Skeletal muscle satellite cell (primary cell): ENCODE data around the gene CBR4.
"Not testable (repeated sequence)": the region's sequence is repeated elsewhere in the genome, so short reads cannot be mapped to it uniquely, and the experiment has no call there.

Experiments
- H3K27me3 ChIP-seq: 2 replicates; pipeline ENCODE4 v1.7.0; 2013; ENCODE audit warnings: low read length; ENCODE audit not compliant: control insufficient read depth, insufficient read depth
- H3K36me3 ChIP-seq: 2 replicates; pipeline ENCODE4 v1.7.0; 2013; ENCODE audit warnings: mild to moderate bottlenecking, control low read depth, low read length; ENCODE audit not compliant: insufficient read depth
- H3K4me1 ChIP-seq: 2 replicates; pipeline ENCODE4 v1.7.0; 2013; ENCODE audit warnings: low read length; ENCODE audit not compliant: control insufficient read depth, insufficient read depth
- H3K4me2 ChIP-seq: 2 replicates; pipeline ENCODE4 v1.7.0; 2013; ENCODE audit warnings: mild to moderate bottlenecking, low read length
- H3K4me3 ChIP-seq: 2 replicates; pipeline ENCODE4 v1.7.0; 2013; ENCODE audit warnings: low read length
- H3K9ac ChIP-seq: 2 replicates; pipeline ENCODE4 v1.7.0; 2013; ENCODE audit warnings: mild to moderate bottlenecking, low read depth, low read length, moderate library complexity
- H3K9me3 ChIP-seq: replicated peaks from 2 replicates; pipeline ENCODE4 v1.7.0; 2013; ENCODE audit warnings: mild to moderate bottlenecking, control low read depth, low read length

The CBR4 gene

DNA sequence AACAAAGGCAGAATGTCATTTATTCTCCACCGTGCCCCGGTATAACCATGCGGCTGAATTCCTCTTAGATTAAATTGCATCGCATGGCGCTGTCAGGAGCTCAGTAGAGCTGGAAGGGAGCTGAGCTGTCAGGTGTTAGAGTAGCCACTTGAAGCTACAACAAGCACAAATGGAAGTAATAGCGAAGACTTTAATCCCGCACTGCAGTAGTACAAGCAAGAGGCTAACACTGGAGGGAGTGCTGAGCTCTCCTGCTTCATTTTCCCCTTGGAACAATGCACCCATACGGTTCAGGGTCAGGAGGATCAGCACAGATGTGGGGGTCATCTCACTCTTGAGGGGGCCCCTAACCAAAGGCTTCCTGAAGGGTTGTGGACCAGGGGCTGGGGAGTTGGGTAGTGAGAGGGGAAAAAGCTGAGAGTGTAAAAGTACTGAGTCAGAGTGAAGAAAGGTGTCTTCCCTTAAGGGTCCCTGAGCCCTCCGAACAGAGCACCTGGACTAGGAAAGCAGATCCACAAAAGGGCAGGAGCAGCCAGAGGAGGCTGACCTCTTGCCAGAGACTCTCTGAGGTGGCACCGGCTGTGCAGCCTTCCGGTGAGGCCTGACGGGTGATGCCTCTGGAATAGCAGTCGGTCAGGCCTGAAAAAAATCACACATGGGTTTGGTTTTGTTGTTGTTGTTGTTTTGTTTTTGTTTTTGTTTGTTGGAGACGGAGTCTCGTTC, 36.0 kb upstream of the CBR4 start:
- peaks cover 3% of the 10 kb centered on the region for H3K9me3 ChIP-seq
- H3K4me1 ChIP-seq: no peaks in the 10 kb centered on the region
- H3K36me3 ChIP-seq: no peaks in the 10 kb centered on the region
- no peaks in the 10 kb centered on the region for H3K27me3 ChIP-seq
- no peak overlapping the region for H3K4me2 ChIP-seq
- H3K4me3 ChIP-seq: no peak overlapping the region
- no peak overlapping the region for H3K9ac ChIP-seq

DNA sequence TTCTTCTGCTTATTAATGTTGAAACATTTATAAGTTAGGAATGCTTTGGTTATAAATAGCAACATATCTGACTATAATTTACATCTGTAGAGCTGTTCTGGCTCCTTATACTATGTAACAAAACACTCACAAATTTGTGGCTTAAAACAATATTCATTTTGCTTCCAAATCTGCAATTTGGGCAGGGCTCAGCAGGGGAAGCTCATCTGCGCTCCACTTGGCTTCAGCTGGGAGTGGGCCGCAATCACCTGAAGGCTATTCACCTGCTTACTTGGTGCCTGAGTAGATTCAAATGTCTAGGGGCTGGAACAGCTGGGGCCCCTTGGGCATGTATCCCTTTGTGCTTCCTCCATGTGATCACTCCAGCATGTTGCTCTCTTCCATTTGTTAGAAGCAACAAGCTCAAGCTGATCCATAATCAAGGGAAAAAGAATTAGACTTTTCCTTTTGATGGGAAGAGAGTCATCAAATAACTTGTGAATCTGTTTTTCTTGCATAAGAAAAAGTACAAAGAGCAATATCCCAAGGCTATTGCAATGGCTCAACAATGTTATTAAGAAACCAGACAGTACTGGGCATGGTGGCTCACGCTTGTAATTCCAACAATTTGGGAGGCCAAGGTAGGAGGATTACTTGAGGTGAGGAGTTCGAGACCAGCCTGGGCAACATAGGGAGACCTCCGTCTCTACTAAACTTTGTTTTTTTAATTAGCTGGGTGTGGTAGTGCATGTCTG, 34.8 kb upstream of the CBR4 start:
- no peaks in the 10 kb centered on the region for H3K36me3 ChIP-seq
- H3K27me3 ChIP-seq: no peaks in the 10 kb centered on the region
- H3K4me1 ChIP-seq: no peaks in the 10 kb centered on the region
- peaks cover 3% of the 10 kb centered on the region for H3K9me3 ChIP-seq
- no peak overlapping the region for H3K4me3 ChIP-seq
- H3K4me2 ChIP-seq: no peak overlapping the region
- no peak overlapping the region for H3K9ac ChIP-seq

DNA sequence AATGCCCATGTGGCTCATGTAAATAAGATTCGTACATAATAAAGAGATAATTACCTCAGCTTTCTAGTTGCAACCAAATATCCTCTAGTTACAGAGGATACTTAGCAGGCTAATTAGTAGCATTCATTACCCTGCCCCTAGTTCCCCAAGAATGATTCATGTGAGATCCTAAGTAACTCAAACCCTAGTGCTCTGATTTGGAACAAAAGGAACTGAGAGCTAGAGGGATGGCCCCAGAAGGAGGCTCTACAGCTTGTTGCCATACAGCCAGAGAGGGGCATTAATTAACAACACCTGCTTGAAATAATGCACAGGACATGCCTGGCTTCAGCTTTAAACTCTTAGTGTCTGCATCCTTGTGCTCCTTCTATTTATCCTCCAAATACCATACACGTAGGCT, 32.6 kb upstream of the CBR4 start:
- Histone ChIP-seq H3K4me1 (no peaks in the 10 kb centered on the region), H3K4me2 (no peak overlapping the region), H3K4me3 (no peak overlapping the region), H3K9me3 (peaks cover 3% of the 10 kb centered on the region), H3K9ac (no peak overlapping the region), H3K36me3 (no peaks in the 10 kb centered on the region), H3K27me3 (no peaks in the 10 kb centered on the region)

DNA sequence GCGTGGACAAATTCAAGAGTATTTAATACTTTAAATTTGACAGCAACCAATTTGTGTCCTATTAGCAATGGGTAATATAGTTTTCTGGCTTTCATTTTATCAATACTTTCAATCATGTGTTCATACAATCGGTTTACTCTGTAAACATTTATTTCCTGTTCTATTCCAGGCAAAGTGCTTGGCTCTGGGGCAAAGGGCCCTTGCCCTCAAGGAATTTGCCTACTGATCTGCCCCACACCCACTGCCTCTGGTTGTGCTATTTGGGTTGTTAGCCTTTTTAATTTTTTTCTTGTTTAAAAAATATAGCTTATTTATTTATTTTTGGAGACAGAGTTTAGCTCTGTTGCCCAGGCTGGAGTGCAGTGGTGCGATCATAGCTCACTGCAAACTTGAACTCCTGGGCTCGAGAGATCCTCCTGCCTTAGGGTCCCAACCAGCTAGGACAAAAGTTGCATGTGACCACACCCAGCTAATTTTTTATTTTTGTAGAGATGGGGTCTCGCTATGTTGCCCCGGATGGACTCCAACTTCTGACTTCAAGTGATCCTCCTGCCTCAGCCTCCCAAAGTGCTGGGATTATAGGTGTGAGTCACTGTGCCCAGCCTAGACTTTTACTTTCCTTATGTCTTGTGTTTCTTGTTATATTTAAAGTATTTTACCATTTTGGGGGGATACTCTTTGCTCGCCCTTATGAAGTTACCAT, 30.7 kb upstream of the CBR4 start:
- no peak overlapping the region for H3K4me3 ChIP-seq
- no peak overlapping the region for H3K4me2 ChIP-seq
- no peaks in the 10 kb centered on the region for H3K27me3 ChIP-seq
- H3K36me3 ChIP-seq: no peaks in the 10 kb centered on the region
- H3K9ac ChIP-seq: no peak overlapping the region
- peaks cover 3% of the 10 kb centered on the region for H3K9me3 ChIP-seq
- H3K4me1 ChIP-seq: no peaks in the 10 kb centered on the region

DNA sequence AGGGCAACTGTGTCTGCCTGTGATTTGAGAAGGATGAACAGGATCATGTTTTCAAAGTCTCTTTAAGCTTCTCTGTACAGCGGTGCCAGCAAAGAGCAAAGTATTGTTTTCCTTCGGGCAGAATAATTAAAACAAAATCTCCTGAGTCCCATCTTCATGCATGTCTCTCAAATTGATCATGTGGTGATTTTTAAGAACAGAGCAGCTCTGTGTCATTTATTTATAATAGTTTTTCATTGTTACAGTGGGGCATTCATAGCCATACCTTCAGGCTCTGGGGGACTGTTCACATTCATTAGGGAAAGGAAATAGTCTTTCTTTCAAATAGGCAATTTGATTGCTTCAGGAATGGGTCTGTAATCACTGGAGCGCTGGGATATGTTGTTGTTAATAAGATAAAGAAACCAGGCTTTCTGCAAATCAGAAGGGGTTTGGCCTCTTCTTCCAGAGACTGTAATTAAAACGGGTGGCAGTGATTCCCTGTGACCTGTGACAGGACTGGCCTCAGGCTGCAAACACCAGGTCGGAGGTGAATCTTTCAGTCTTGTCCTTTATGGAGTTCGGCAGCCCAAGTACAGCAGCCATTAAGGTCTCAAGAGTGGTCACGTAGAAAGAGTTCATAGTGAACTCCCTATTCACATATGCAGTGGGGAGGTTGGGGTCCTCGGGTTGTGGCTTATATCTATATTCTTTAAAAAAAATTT, 29.3 kb upstream of the CBR4 start:
- Histone ChIP-seq H3K4me1 (no peaks in the 10 kb centered on the region), H3K9ac (no peak overlapping the region), H3K4me2 (no peak overlapping the region), H3K36me3 (no peaks in the 10 kb centered on the region), H3K4me3 (no peak overlapping the region), H3K9me3 (peaks cover 3% of the 10 kb centered on the region), H3K27me3 (no peaks in the 10 kb centered on the region)

DNA sequence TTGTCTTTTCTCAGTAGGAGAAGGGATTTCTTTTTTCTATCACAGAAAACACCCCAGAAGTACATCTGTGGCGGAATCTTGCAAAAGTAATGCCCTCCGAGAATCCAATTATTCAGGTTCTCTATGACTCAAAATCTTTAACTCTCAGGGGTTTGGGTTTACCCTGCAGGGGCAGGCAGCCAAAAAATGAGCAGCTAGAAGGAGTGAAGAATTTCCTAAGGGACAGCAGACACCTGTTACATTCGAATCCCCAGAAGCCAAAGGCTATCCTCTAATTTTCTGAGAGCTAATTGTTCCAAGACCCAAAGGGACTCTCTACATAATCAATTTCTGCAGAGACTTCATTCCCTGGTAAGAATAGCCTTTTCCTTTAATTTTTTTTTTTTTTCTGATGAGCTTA, 27.5 kb upstream of the CBR4 start:
- Histone ChIP-seq H3K9ac (no peak overlapping the region), H3K36me3 (no peaks in the 10 kb centered on the region), H3K4me3 (no peak overlapping the region), H3K4me2 (no peak overlapping the region), H3K9me3 (peaks cover 3% of the 10 kb centered on the region), H3K4me1 (no peaks in the 10 kb centered on the region), H3K27me3 (no peaks in the 10 kb centered on the region)

DNA sequence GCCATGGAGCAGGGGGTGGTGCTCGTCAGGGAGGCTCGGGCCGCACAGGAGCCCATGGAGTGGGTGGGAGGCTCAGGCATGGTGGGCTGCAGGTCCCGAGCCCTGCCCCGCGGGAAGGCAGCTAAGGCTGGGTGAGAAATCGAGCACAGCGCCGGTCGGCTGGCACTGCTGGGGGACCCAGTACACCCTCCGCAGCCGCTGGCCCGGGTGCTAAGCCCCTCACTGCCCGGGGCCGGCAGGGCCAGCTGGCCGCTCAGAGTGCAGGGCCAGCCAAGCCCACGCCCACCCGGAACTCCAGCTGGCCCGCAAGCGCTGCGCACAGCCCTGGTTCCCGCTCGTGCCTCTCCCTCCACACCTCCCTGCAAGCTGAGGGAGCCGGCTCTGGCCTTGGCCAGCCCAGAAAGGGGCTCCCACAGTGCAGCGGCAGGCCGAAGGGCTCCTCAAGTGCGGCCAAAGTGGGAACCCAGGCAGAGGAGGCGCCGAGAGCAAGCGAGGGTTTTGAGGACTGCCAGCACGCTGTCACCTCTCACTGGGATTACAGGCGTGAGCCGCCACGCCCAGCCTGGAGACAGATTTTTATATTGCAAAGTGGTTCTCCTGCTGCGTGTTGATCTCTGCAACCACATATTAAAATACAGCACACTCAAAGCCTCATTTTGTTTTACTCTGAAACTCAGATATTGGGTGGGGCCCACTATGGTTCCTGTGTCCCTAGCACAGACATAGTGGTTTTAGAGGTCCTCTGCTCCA, 26.0 kb upstream of the CBR4 start:
- H3K9me3 ChIP-seq, H3K4me1 ChIP-seq, H3K36me3 ChIP-seq, H3K4me2 ChIP-seq, H3K4me3 ChIP-seq, H3K9ac ChIP-seq, H3K27me3 ChIP-seq: not testable (repeated sequence)

DNA sequence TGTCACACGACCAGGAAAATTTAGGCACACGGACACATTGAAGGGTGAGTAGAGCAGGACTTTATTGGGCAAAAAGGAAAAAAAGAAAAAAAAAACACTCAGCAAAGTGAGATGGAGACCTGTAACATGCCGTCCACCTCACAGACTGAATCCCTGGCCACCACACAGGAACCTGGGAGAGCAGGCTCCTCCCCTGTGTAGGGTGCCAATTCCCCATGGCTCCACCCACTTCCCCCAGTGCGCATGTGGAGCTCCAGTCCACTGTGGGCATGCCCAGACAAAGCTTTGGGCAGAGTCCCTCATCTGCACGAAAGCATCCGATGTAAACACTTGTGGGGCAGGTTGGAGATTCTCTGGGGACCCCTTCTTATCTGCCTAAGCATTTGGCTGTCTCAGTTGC, 23.6 kb upstream of the CBR4 start:
- Histone ChIP-seq H3K27me3 (no peaks in the 10 kb centered on the region), H3K9me3 (no peaks in the 10 kb centered on the region), H3K4me3 (no peak overlapping the region), H3K9ac (no peak overlapping the region), H3K4me2 (no peak overlapping the region), H3K4me1 (peaks cover 5% of the 10 kb centered on the region), H3K36me3 (no peaks in the 10 kb centered on the region)

DNA sequence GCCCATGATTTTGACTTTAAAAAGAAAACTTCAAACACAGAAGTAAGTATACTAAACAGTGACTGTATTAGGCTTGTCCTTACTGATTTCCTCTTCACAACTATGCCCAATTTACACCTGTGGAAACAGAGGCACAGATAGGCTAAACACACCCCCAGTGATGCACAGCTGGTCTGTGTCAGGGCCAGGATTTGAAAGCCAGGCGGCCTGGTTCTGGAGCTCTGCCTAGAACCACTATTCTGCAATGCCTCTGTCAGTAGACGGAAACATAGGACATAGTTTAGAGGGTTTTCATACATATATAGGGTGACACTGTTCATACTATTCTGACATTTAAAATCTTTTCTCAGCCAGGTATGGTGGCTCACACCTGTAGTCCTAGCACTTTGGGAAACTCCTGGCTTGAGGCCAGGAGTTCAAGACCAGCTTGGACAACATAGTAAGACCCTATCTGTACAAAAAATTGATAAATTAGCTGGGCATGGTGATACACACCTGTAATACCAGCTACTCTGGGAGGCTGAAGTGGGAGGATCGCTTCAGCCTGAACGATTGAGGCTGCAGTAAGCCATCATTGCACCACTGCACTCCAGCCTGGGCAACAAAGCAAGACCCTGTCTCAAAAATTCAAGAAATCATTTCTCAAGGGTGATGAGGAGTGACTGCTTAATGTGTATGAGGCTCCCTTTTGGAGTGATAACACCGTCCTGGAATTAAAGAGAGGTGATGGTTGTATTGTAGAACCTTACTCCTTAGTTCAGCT, 23.0 kb upstream of the CBR4 start:
- Histone ChIP-seq H3K36me3 (no peaks in the 10 kb centered on the region), H3K9ac (no peak overlapping the region), H3K4me3 (no peak overlapping the region), H3K4me2 (no peak overlapping the region), H3K27me3 (no peaks in the 10 kb centered on the region), H3K4me1 (peaks cover 5% of the 10 kb centered on the region), H3K9me3 (no peaks in the 10 kb centered on the region)

DNA sequence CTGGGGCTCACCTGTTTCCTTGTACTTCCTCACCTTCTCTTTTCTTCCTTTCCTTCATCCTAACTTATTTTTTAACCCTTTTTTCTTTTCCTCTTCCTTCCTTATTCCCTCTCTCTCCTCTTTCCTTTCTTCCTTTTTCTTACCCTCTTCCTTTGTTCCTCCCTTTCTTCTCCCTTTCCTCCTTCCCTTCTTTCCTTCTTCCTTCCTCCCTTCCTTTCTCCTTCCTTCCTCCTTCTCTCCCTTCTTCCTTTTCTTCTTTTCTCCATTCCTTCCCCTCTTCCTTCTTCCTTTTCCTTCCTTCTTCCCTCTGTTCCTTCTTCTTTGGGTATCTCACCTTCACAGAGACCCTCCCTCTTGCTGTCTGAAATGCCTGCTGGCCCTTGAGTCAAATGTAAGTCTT, 22.1 kb upstream of the CBR4 start:
- H3K4me1 ChIP-seq: peaks cover 5% of the 10 kb centered on the region
- no peaks in the 10 kb centered on the region for H3K9me3 ChIP-seq
- H3K27me3 ChIP-seq: no peaks in the 10 kb centered on the region
- H3K4me2 ChIP-seq: no peak overlapping the region
- H3K9ac ChIP-seq: no peak overlapping the region
- no peak overlapping the region for H3K4me3 ChIP-seq
- no peaks in the 10 kb centered on the region for H3K36me3 ChIP-seq
